MV-4-11 (cell line): Measurements from ENCODE around the gene HM13.
A peak's percentile ranks its signal among the peaks of the same experiment; 100 is the strongest.
"Not testable (repeated sequence)": the region's sequence is repeated elsewhere in the genome, so short reads cannot be mapped to it uniquely, and the experiment has no call there.

Experiments used
- DNase-seq: peaks from one replicate; lab custom pipeline; 2025; lab: John Stamatoyannopoulos, UW

HM13 gene

DNA sequence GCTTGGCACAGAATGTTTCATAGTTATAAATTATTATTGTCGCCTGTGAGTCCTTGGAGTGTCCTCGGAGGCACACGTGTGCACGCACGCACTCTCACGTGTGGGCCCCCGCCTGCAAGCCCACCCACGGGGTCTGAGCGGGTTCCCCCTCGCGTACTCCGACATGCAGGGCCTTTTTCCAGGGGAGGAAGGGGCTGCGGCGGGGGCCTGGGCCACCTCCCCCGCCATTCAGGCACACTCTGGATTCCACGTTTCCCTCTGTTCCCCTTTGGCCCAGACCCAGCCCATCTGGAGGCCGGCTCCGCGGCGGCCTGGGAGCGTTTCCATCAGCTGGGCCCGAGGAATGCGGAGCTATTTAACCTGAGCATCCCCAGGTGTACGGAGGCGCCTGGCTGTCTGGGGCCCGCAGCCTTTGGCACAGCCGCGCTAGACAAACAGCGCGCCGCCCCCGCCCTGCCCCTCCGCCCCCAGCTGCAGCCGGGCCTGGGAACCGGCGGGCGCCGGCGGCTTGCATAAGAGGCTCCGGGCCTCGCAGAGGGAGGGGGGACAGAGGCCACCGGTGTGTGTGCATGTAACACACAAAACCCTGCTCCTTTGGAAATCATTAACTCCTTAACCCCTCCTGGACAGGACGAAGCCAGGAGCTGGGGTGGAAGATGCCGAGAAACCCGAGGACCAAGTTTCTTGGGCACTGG lies 94.2 kb downstream of the HM13 start:
- peak; percentile 31 for DNase-seq

DNA sequence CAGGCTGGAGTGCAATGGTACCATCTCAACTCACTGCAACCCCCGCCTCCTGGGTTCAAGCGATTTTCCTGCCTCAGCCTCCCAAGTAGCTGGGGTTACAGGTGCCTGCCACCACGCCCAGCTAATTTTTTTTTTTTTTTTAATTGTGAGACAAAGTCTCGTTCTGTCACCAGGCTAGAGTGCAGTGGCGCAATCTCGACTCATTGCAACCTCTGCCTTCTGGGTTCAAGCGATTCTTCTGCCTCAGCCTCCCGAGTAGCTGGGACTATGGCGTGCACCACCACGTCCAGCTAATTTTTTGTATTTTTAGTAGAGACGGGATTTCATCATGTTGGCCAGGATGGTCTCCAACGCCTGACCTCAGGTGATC lies 98.0 kb downstream of the HM13 start:
- DNase-seq = not testable (repeated sequence)

DNA sequence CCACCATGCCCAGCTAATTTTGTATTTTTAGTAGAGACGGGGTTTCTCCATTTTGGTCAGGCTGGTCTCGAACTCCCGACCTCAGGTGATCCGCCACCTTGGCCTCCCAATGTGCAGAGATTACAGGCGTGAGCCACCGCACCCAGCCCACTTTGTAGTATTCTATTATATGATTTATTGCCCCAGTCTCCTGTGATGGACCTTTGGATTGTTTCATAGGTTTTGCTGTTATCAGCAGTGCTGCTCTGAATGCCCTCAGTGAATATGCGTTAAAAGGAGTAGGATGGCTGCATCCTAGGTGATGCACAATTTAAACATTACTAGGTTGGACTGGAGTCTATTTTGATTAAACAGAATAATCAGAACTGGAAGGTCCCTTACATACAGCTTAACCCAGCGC lies 101.2 kb downstream of the HM13 start:
- no peak for DNase-seq

- peak; percentile 90 for DNase-seq
Measured at GRCh38 chr20:31617432-31618104, 103.3 kb downstream of the HM13 start.
